Bronchial epithelial cell (primary cell): Measurements from ENCODE around the gene PELI2. TPM values are rescaled to one million over a fixed set of nuclear protein-coding genes. Genes with fewer than 3 reads are reported as not detected.

Experiments used
- DNase-seq: peaks from one replicate; pipeline ENCODE4 v3.0.0-alpha.2; 2010; ENCODE audit warnings: low read depth
- FAIRE-seq: peaks from 2 replicates; lab custom pipeline; 2011; peaks lifted over from hg19 to GRCh38; lab: Jason Lieb, UNC
- H3K27me3 ChIP-seq: 2 replicates; pipeline ENCODE4 v1.5.1; 2011; ENCODE audit warnings: low read length; ENCODE audit not compliant: control insufficient read depth, insufficient read depth
- H3K36me3 ChIP-seq: 2 replicates; pipeline ENCODE4 v1.5.1; 2011; ENCODE audit warnings: low read length; ENCODE audit not compliant: control insufficient read depth, insufficient read depth
- H3K4me3 ChIP-seq: 2 replicates; pipeline ENCODE4 v1.5.1; 2011; ENCODE audit warnings: mild to moderate bottlenecking, low read depth, low read length, control low read depth
- total RNA-seq: library from RNA; depleted of rRNA; stranded (reverse); fragments of >200 nt; gene quantifications from 2 replicates; pipeline ENCODE4 v1.2.1, GENCODE V29; 2014
- TF ChIP-seq, protein P1 (sequence below): IDR thresholded peaks from 2 replicates; pipeline ENCODE4 v1.5.1; 2011; ENCODE audit warnings: mild to moderate bottlenecking, moderate library complexity, low read length, control low read depth, inconsistent platforms; ENCODE audit not compliant: insufficient read depth, severe bottlenecking

Gene PELI2
- total RNA-seq, 1 donor from 2014 or later, result 2.1 TPM

DNA sequence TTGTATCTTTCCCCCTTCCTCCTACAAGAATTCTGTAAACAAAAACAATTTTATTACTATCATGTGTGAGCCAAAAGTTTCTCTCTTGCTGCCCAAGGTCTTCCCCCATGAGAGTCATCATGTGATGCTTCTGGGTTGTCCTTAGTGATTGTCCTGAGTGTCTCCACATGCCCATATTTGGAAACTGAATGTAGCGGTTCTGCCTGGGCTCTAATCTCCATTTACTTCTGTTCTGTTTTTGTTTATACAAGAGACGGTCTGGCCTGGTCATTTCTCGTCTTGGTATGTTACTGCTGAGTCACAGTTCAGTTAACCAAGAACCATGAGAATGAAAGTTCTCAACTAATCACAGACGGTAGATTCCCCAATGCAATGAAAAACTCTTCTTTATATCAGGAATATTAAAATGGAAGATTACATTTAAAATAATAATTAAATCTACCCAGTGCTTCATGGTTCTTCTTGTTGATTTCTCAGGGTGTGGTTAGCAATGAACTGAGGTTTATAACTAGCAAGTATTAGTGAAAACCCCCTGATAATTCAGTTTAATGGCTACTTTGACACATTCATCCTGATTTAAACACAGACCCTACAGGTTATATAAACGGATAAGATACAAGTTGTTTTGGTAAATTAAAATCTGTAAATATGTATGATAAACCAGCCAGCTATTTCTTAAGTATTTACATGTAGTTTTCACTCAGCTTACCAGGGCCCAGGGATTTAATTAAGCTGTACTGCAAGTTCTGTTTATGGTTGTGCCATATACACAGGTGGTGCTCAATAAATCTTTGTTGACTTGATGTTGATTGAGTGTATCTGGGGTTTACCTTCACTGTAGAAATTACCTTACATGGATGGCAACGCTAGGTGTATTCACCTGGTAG is 81.1 kb downstream of the PELI2 start:
- H3K36me3 ChIP-seq, result no peaks in the 10 kb centered on the region
- H3K27me3 ChIP-seq, result no peaks in the 10 kb centered on the region
- H3K4me3 ChIP-seq, result no peak overlapping the region
- FAIRE-seq (no peak), DNase-seq (peak; percentile 76)
- TF ChIP-seq, protein P1, sequence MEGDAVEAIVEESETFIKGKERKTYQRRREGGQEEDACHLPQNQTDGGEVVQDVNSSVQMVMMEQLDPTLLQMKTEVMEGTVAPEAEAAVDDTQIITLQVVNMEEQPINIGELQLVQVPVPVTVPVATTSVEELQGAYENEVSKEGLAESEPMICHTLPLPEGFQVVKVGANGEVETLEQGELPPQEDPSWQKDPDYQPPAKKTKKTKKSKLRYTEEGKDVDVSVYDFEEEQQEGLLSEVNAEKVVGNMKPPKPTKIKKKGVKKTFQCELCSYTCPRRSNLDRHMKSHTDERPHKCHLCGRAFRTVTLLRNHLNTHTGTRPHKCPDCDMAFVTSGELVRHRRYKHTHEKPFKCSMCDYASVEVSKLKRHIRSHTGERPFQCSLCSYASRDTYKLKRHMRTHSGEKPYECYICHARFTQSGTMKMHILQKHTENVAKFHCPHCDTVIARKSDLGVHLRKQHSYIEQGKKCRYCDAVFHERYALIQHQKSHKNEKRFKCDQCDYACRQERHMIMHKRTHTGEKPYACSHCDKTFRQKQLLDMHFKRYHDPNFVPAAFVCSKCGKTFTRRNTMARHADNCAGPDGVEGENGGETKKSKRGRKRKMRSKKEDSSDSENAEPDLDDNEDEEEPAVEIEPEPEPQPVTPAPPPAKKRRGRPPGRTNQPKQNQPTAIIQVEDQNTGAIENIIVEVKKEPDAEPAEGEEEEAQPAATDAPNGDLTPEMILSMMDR, result no peak

- Histone ChIP-seq H3K27me3 (no peaks in the 10 kb centered on the region), H3K4me3 (no peak overlapping the region), H3K36me3 (no peaks in the 10 kb centered on the region)
- DNase-seq, result no peak
- TF ChIP-seq, protein P1, result no peak
- FAIRE-seq, result no peak
Measured at GRCh38 chr14:56199982-56200577, 81.9 kb downstream of the PELI2 start.

GRCh38 chr14:56202256-56202655 is 84.0 kb downstream of the PELI2 start:
- H3K36me3 ChIP-seq, result no peaks in the 10 kb centered on the region
- DNase-seq, result no peak
- FAIRE-seq, result no peak
- no peaks in the 10 kb centered on the region for H3K27me3 ChIP-seq
- no peak overlapping the region for H3K4me3 ChIP-seq
- TF ChIP-seq, protein P1, result no peak

DNA sequence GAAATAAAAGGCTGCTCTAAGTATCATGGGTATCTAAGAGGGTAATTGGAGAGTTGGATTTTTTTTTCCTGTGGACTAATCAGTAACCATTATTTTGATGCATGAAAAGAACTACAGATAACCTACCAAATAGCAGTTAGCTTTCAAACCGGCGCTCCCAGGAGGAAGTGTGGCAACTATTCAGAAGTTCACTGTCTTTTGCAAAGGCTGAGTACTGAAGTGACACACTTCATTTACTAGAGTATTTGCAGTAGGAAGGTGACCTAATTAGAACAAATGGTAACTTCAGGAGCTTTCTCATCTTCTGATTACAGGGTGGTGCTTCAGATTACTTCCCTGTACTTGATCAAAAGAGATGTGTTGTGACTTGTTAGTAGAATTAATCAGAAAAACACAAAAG is 87.7 kb downstream of the PELI2 start:
- DNase-seq, result peak; percentile 81

DNA sequence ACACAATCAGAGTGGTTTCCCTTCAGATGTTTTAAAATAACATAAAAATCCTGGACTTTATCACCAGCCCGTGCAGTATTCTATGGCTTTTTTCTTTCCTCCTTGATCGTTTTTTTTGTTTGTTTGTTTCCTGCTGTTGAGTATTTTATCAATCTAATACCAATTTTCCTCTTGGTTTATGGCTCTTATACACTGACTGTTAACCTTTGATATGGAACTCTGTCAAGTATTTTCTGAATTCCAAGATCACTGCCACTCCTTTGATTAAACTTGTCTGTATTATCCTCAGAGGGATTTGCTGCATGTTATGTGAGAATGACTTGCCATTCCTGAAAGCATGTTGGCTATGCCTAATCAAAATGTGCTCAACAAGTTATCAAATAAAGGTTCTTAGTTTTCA is 88.4 kb downstream of the PELI2 start:
- TF ChIP-seq, protein P1, result no peak
- H3K27me3 ChIP-seq, result no peaks in the 10 kb centered on the region
- no peak for FAIRE-seq
- no peak for DNase-seq
- no peaks in the 10 kb centered on the region for H3K36me3 ChIP-seq
- H3K4me3 ChIP-seq, result no peak overlapping the region

More for the DNA sequence above, 87.7 kb downstream of the PELI2 start:
- no peak for FAIRE-seq
- TF ChIP-seq, protein P1, result no peak
- Histone ChIP-seq H3K36me3 (no peaks in the 10 kb centered on the region), H3K27me3 (no peaks in the 10 kb centered on the region), H3K4me3 (no peak overlapping the region)
